ENCODE measurements around the gene AOAH.

- TF ChIP-seq, protein P1, sequence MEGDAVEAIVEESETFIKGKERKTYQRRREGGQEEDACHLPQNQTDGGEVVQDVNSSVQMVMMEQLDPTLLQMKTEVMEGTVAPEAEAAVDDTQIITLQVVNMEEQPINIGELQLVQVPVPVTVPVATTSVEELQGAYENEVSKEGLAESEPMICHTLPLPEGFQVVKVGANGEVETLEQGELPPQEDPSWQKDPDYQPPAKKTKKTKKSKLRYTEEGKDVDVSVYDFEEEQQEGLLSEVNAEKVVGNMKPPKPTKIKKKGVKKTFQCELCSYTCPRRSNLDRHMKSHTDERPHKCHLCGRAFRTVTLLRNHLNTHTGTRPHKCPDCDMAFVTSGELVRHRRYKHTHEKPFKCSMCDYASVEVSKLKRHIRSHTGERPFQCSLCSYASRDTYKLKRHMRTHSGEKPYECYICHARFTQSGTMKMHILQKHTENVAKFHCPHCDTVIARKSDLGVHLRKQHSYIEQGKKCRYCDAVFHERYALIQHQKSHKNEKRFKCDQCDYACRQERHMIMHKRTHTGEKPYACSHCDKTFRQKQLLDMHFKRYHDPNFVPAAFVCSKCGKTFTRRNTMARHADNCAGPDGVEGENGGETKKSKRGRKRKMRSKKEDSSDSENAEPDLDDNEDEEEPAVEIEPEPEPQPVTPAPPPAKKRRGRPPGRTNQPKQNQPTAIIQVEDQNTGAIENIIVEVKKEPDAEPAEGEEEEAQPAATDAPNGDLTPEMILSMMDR (conservative IDR thresholded peaks at IDR 0.05; ENCODE audit: low read depth, low read length) = no peak
- no peak for TF ChIP-seq EZH2 (IDR thresholded peaks at IDR 0.05; ENCODE audit: borderline replicate concordance, low read depth, low read length, poor library complexity, severe bottlenecking)
These were observed 2.0 kb upstream of the AOAH start for GRCh38 chr7:36726311-36726710.
